Endodermal cell (in vitro differentiated cells): ENCODE data around the gene SYT1. TPM values are rescaled to one million over a fixed set of nuclear protein-coding genes. Genes with fewer than 3 reads are reported as not detected.

Experiments used
- DNase-seq: peaks from one replicate; pipeline ENCODE4 v3.0.0-alpha.2; 2017
- H3K27ac ChIP-seq: 2 replicates; pipeline ENCODE4 v1.5.1; 2013; ENCODE audit warnings: mild to moderate bottlenecking, low read depth, low read length, moderate library complexity
- H3K27me3 ChIP-seq: 2 replicates; pipeline ENCODE4 v1.6.1; 2013; ENCODE audit warnings: mild to moderate bottlenecking, low read length, moderate library complexity; ENCODE audit not compliant: insufficient read depth, control insufficient read depth, poor library complexity, severe bottlenecking
- H3K36me3 ChIP-seq: 2 replicates; pipeline ENCODE4 v1.7.0; 2013; ENCODE audit warnings: mild to moderate bottlenecking, low read length, moderate library complexity; ENCODE audit not compliant: control insufficient read depth, insufficient read depth
- H3K4me1 ChIP-seq: one replicate; pipeline ENCODE4 v1.7.0; 2013; ENCODE audit warnings: low read length; ENCODE audit not compliant: control insufficient read depth, insufficient read depth
- H3K4me3 ChIP-seq: 2 replicates; pipeline ENCODE4 v1.5.1; 2013; ENCODE audit warnings: mild to moderate bottlenecking, low read length, moderate library complexity
- H3K9ac ChIP-seq: 2 replicates; pipeline ENCODE4 v1.6.1; 2013; ENCODE audit warnings: mild to moderate bottlenecking, low read length, moderate library complexity; ENCODE audit not compliant: poor library complexity, severe bottlenecking; ENCODE audit errors: extremely low read depth
- H3K9me3 ChIP-seq: 2 replicates; pipeline ENCODE4 v1.6.1; 2013; ENCODE audit warnings: mild to moderate bottlenecking, low read length, moderate library complexity; ENCODE audit not compliant: control insufficient read depth
- H3K27ac Mint-ChIP-seq: 2 replicates; pipeline ENCODE4 v1.8.0; 2020; ENCODE audit warnings: mixed read lengths
- H3K27me3 Mint-ChIP-seq: 2 replicates; pipeline ENCODE4 v1.8.0; 2021; ENCODE audit warnings: mild to moderate bottlenecking, mixed read lengths; ENCODE audit not compliant: insufficient read depth
- H3K36me3 Mint-ChIP-seq: 2 replicates; pipeline ENCODE4 v1.8.0; 2020; ENCODE audit warnings: low read depth, mixed read lengths
- H3K4me1 Mint-ChIP-seq: 2 replicates; pipeline ENCODE4 v1.8.0; 2020; ENCODE audit warnings: mixed read lengths
- H3K4me3 Mint-ChIP-seq: 2 replicates; pipeline ENCODE4 v1.8.0; 2020; ENCODE audit warnings: mild to moderate bottlenecking, moderate library complexity, mixed read lengths
- H3K9me3 Mint-ChIP-seq: 2 replicates; pipeline ENCODE4 v1.8.0; 2020; ENCODE audit warnings: mild to moderate bottlenecking, mixed read lengths
- CTCF ChIP-seq: fragments of 200-600 bp; sonication (generic); conservative IDR thresholded peaks from 2 replicates; pipeline ENCODE4 v1.5.0; 2021; ENCODE audit warnings: antibody characterized with exemption, mild to moderate bottlenecking
- WGBS, 2 experiments: methylation state at CpG; one replicate each; pipeline versions ENCODE4 v1.1.5 to v1.1.7; 2013; ENCODE audit warnings: missing lambda C conversion rate in 2 of 2, mixed read lengths in 1 of 2; ENCODE audit not compliant: insufficient coverage in 1 of 2, insufficient read length in 1 of 2; 5-methylcytosine and 5-hydroxymethylcytosine counted together
- total RNA-seq, 2 donors: library from RNA; stranded (reverse); fragmentation: NEBNext Ultra II Directional in 1 of 2; extraction: Animal tissue kit (Norgen Biotek cat#: 25700) in 1 of 2; gene quantifications; 2 replicates in 1 of 2; 3 replicates in 1 of 2; pipeline ENCODE4 v1.2.1, GENCODE V29; 2021

Gene SYT1
- total RNA-seq, 2 donors from 2014 or later: 6.8 to 10.7 TPM

- Mint-ChIP-seq H3K27me3 (no peaks in the 10 kb centered on the region), H3K4me1 (peaks cover 2% of the 10 kb centered on the region)
Observed at GRCh38 chr12:79086541-79087296, 222.1 kb downstream of the SYT1 start.

GRCh38 chr12:79098530-79098929, 234.0 kb downstream of the SYT1 start:
- H3K27ac Mint-ChIP-seq: no peak overlapping the region
- Histone ChIP-seq H3K9ac (no peak overlapping the region), H3K36me3 (no peaks in the 10 kb centered on the region), H3K4me1 (no peaks in the 10 kb centered on the region), H3K27ac (no peak overlapping the region), H3K27me3 (no peaks in the 10 kb centered on the region), H3K9me3 (no peaks in the 10 kb centered on the region), H3K4me3 (no peak overlapping the region)
- no peaks in the 10 kb centered on the region for H3K4me1 Mint-ChIP-seq
- no peaks in the 10 kb centered on the region for H3K36me3 Mint-ChIP-seq
- no peak for TF ChIP-seq CTCF
- DNase-seq: no peak
- H3K9me3 Mint-ChIP-seq: no peaks in the 10 kb centered on the region
- WGBS, 2 experiments: 85 to 90% methylated on average over 3 of the region's 3 CpGs
- no peaks in the 10 kb centered on the region for H3K27me3 Mint-ChIP-seq
- H3K4me3 Mint-ChIP-seq: no peak overlapping the region

More at GRCh38 chr12:79086541-79087296, 222.1 kb downstream of the SYT1 start:
- Histone ChIP-seq H3K27ac (no peak overlapping the region), H3K4me1 (no peaks in the 10 kb centered on the region), H3K4me3 (no peak overlapping the region), H3K9me3 (no peaks in the 10 kb centered on the region), H3K36me3 (no peaks in the 10 kb centered on the region), H3K27me3 (no peaks in the 10 kb centered on the region), H3K9ac (no peak overlapping the region)
- Mint-ChIP-seq H3K36me3 (no peaks in the 10 kb centered on the region), H3K9me3 (no peaks in the 10 kb centered on the region), H3K27ac (no peak overlapping the region), H3K4me3 (no peak overlapping the region)
- no peak for DNase-seq
- no peak for TF ChIP-seq CTCF
- WGBS, 2 experiments: 87 to 93% methylated on average over 7 to 8 of the region's 8 CpGs

- H3K27ac ChIP-seq: no peak overlapping the region
- no peaks in the 10 kb centered on the region for H3K36me3 Mint-ChIP-seq
- no peak for DNase-seq
- H3K9me3 Mint-ChIP-seq: no peaks in the 10 kb centered on the region
- 82 to 90% methylated on average over 2 of the region's 2 CpGs for WGBS, 2 experiments
- no peaks in the 10 kb centered on the region for H3K9me3 ChIP-seq
- no peak overlapping the region for H3K4me3 Mint-ChIP-seq
- H3K36me3 ChIP-seq: no peaks in the 10 kb centered on the region
- no peaks in the 10 kb centered on the region for H3K4me1 Mint-ChIP-seq
- no peak overlapping the region for H3K9ac ChIP-seq
- H3K4me1 ChIP-seq: no peaks in the 10 kb centered on the region
- H3K27ac Mint-ChIP-seq: no peak overlapping the region
- TF ChIP-seq CTCF: no peak
- no peaks in the 10 kb centered on the region for H3K27me3 Mint-ChIP-seq
- no peak overlapping the region for H3K4me3 ChIP-seq
- no peaks in the 10 kb centered on the region for H3K27me3 ChIP-seq
Observed at GRCh38 chr12:79108962-79109361, 244.4 kb downstream of the SYT1 start.
